ENCODE results near the gene HLA-E.
A peak's percentile ranks its signal among the peaks of the same experiment; 100 is the strongest.
"Not testable (repeated sequence)": the region's sequence is repeated elsewhere in the genome, so short reads cannot be mapped to it uniquely, and the experiment has no call there.

Gene HLA-E

DNA sequence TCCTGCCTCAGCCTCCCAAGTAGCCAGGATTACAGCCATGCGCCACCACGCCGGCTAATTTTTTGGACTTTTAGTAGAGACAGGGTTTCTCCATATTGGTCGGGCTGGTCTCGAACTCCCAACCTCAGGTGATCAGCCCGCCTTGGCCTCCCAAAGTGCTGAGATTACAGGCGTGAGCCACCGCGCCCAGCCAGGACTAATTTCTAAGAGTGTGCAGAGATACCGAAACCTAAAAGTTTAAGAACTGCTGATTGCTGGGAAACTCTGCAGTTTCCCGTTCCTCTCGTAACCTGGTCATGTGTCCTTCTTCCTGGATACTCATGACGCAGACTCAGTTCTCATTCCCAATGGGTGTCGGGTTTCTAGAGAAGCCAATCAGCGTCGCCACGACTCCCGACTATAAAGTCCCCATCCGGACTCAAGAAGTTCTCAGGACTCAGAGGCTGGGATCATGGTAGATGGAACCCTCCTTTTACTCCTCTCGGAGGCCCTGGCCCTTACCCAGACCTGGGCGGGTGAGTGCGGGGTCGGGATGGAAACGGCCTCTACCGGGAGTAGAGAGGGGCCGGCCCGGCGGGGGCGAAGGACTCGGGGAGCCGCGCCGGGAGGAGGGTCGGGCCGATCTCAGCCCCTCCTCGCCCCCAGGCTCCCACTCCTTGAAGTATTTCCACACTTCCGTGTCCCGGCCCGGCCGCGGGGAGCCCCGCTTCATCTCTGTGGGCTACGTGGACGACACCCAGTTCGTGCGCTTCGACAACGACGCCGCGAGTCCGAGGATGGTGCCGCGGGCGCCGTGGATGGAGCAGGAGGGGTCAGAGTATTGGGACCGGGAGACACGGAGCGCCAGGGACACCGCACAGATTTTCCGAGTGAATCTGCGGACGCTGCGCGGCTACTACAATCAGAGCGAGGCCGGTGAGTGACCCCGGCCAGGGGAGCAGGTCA lies at the start of gene HLA-E:
Gene HLA-E, plus strand, starts transcription at position 429 of the 945 bp plus-strand sequence. Its CDS starts 23 bp downstream, at position 452.
- peak; percentile 27 to 73 (median 67) for DNase-seq

DNA sequence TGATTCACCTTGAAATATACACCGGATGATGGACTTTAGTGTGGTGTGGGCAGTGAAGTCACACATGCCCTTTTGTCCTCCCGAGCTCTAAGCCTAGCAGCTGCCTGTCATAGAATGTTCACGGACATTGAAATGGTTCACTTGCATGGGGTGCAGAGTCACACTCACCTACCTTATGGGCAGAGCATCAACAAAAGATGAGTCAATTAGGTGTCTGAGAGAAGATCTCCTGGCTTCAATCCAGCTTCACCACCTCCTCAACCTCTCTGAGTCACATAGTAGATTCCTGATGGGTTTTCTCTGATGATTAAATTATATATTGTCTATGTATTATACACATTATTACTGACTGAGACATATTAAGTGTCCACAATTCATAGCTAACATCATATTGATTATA lies 48.1 kb upstream of the HLA-E start:
- DNase-seq: no peak

DNA sequence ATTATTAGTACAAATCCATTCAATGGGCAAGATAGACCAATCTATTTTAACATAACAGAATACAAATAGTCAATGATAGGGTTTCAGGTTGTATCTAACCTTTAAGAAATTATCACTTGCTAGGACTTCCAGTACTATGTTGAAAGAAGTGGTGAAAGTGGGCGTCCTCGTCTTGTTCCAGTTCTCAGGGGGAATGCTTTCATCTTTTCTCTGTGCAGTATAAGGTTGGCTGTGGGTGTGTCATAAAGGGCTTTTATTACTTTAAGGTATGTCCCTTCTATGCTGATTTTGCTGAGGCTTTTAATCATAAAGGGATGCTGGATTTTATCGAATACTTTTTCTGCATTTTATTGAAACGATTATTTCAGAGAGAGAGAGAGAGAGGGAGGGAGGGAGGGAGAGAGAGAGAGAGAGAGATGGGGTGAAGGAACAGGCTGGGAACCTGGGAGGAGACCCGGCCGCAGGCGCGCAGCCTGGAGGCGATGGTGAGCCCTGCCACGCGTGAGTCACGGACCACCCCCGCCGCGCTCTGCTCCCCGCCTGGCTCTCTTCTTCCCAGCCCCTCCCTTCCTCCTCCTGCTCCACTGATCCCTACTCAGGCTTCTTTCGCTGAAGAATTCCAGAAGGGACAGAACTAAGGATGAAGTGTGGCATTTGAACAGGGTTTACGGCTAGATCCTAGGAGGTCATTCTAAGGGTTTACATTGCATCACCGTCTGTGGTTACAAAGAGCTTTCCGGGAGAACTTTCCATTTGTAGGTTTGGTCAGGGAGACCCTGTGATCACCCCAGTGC lies 45.5 kb upstream of the HLA-E start:
- DNase-seq: no peak

DNA sequence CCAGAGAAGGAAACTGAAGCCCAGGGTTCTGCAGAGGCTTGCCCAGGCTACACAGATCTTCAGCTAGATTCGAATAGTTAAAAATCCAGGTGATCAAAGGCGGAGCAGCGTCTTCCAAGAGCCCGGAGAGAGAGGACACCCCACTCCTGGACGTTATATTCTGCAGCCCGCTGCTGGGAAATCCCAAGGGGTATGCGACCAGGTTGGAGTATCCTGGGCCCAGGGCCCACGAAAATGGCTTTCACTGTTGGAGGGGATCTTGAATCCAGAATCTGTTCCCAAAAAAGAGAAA lies 44.9 kb upstream of the HLA-E start:
- no peak for DNase-seq

DNA sequence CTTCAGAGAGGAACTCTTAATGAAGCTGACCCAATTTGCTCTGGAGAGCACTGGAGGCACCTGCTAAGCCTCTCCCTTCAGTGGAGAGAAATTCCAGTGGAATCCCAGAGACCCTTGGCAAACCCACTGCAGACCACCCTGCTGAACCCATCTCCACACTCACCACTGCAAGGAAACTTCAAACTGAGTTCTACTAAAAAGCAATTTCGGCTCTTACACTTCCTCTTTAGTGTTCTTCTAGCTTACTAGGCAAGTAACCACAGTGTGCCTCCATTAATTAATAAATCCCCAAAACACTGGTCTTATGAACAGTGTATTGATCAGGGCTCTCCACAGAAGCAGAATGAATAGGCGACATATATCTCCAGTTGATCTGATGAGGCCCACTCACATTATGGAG lies 43.0 kb upstream of the HLA-E start:
- no peak for DNase-seq

DNA sequence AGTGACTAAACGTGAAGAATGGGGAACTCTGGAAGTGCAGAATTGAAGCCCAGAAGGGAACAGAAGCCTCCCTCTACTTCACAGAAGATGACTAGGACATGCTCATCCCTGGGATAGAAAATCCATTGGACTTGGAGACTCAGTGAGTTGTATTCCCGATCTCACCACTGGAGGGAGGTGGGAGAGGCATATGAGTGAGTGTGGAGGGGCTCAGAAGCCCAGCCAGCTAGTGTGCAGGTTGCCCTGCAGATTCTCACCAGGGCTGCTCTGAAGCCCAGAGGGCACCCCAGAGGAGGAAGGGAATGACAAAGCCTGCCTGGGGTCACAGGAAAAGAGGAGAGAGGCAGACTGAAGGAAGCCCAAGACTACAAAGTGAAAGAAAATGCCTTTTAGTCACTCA lies 42.1 kb upstream of the HLA-E start:
- no peak for DNase-seq

DNA sequence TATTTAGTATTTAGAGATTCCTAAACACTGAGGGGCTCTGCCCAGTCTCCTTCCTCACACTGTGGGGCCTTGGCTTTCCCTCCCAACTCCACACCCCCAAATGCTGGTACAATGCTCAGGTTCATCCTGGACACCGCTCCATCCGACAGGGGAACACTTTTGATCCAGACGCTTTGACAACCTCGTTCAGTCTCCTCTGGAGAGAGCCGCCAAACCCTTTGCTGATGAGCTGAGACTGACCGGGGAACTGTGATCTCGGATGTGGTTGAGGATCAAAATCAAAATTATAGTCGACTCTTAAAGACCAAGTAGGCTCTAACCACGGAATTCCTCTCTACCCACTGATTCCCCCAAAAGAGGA lies 38.8 kb upstream of the HLA-E start:
- DNase-seq: no peak

DNA sequence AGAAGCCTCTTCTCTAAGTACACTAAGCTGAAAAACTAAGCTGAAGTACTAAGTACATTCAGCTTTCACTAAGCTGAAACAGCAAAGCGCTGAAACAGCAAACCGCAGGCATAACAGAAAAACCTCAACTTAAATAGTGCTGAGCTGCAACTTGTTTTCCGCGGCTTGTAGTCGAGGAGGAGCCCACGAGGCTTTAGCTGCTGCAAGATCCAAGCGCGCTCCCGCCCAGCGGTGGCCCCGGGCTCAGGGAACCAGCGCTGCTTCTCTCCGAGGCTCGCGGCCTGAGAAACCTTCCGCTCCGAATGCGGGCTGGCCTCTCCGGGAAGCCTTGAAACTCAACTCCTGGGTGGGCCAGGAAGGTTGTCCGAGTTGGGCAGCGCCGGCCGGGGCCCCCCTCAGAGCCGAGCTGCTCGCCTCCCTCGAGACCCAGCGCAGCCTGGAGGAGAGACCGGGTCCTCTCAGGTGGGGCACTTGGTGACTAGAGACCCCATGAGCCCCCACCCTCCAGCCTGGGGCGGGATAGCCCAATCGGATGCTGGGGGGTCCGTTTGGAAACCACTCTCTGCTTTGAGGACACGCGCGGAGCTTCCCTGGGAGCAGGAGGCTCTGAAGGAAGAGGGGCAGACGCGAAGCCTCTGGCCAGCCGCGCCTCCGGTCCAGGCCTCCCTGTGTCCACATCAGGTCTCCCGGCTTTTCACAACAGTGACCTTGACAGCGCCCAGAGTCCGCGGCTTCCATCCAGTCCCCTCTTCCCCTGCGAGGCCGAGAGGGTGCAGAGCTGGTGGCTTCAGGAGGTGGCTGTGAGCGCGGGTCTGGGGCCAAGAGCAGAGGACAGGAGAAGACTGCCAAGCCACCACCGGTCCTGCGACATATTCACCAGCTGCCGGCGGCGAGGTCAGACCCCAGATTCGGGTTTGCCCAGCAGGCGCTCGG lies 38.1 kb upstream of the HLA-E start:
- no peak for DNase-seq

DNA sequence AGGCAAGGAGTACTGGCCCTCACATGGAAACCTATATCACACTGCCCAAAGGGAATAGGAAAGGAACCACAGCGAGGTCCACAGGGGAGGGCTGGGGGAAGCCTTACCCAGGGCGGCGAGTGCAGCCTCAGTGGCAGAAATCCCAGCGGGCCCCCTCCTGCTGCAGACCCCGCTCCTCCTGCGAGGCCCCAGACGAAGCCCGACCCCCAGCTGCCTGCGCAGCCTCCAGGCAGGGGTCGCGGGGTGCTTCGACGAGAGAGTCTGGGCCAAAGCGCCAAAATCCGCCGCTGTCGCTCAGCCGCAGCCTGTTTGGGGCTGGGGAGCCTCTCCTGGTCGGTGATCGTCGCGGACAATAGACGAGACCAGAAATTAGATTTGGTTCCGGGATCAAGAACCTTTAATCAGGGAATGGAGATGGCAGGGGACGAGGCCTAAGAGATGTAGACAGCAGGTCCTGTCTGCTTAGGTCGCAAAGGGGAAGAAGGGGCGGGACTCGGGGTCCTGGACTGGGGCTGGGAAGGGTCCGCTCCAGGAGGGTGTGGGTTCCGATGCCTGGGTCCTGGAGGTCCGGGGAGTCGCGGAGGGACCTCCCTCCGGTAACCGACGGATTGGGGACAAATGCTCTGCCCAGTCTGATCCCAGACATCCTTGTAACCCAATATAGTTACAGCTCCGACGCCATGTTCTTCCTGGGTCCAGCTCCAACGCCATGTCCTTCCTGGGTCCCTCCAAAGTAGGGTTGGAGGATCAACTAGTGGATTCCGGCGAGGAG lies 36.4 kb upstream of the HLA-E start:
- DNase-seq: no peak

DNA sequence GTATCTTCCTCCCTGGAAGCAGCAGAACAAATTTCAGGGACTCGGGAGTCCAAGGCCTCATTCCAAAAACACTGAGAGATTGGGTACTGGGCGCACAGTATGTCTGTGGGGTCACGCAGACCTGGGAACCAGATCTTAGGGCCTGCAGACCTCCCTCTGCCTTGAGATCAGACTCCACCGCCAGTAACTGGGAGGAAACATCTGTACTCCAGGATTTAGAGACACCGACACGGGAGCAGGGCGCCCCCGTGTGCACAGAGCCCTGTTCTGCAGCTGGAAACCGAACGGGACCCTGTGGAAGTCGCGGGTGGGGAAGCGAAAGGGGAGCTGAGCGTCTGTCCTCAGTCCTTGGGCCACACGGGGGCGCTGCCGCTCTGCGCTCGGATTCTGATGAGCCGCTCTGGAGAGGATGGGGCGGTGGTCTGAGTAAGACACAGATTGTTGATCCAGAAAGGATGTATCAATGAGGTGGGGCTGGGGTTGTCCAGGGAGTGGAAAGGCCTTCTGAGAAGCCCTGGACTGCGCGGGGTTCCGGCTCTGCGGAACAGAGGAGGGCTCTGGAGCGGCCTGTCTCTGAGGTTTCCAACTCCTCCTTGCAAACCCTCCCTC lies 35.7 kb upstream of the HLA-E start:
- peak; percentile 55 to 66 (median 55) for DNase-seq

DNA sequence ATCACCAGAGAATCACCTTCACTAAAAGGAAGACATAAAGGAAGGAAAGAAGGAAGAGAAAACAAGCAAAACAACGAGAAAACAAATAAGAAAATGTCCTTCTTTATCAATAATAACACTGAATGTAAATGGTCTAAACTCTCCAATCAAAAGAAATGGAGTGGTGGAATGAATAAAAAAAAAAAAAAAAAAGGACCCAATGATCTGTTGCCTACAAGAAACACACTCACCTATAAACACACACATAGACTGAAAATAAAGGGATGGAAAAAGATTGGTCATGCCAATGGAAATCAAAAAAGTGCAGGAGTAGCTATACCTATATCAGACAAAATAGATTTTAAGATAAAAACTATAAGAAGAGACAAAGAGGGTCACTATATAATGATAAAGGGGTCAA lies 30.2 kb upstream of the HLA-E start:
- no peak for DNase-seq

DNA sequence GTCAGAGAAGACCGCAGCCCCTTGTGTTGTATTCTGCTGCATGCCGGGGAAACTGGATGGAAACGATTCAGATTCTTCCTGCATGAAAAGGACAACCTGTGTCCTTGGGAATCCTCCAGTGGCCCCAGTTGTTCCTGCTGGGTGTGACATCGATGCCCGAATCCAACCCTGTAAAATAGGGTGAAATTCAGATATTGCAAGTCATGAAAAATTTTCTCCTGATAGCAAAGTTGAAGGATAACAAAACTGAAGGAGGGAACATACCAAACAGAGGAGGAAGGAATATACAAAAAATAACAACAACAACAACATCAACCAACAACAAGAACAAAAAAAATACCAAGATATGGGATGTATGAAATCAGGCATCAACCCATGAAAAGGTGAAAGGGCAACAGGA lies 28.3 kb upstream of the HLA-E start:
- no peak for DNase-seq

DNA sequence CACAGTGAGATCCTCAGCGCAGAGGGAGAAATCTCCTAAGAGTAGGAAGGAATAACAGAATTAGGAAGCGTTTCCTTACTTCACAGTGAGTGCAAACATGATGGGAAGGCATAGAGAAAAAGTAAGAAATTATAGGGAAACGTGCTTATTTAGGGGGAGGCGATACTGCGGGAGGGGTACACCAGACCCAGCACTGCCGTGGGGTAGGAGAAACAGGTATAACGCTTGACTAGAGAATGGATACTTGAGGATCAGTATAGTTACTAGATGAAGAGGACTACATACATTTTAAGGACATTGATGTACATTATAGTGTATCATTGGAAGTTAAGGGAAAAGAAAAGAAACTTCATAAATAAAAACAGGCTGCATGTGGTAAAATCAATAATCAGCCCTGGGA lies 26.8 kb upstream of the HLA-E start:
- no peak for DNase-seq

DNA sequence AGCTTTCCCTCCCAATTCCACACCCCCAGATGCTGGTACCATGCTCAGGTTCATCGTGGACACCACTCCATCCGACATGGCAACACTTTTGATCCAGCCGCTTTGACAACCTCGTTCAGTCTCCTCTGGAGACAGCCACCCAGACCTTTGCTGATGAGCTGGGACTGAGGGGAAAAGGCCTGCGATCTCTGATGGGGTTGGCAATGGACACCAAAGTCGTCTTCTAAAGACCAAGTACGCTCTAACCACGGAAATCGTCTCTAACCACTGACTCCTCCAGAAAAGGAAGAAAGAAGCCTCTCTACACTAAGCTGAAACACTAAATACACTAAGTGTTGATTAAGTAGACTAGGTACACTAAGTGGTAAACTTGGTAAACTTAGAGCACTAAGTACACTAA lies 26.1 kb upstream of the HLA-E start:
- no peak for DNase-seq

DNA sequence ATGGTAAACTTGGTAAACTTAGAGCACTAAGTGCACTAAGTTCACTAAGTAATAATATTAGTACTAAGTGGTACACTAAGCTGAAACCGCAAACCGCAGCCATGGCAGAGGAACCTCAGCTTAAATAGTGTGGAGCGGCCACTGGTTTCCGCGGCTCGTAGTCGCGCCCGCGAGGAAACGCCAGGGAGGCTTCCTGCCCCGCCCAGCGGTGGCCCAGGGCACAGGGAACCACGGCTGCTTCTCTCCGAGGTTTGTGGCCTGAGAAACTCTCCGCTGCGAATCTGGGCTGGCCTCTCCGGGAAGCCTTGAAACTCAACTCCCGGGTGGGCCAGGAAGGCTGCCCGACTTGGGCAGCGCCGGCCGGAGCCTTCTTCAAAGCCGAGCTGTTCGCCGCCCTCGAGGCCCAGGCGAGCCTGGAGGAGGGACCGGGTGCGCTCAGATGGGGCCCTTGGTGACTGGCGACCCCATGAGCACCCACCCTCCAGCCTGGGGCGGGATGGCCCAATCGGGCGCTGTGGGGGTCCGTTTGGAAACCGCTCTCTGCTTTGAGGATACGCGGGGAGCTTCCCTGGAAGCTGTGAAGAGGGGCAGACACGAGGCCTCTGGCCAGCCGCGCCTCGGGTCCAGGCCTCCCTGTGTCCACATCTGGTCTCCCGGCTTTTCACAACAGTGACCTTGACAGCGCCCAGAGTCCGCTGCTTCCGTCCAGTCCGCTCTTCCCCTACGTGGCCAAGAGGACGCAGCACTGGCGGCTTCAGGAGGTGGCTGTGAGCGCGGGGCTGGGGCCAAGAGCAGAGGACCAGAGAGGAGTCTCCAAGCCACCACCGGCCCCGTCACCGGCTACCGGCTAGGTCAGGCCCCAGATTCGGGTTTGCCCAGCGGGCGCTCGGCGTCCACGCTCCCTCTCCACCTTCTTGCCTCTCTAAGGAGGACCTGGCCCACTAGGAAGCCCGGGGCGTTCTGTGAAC lies 25.4 kb upstream of the HLA-E start:
- no peak for DNase-seq

DNA sequence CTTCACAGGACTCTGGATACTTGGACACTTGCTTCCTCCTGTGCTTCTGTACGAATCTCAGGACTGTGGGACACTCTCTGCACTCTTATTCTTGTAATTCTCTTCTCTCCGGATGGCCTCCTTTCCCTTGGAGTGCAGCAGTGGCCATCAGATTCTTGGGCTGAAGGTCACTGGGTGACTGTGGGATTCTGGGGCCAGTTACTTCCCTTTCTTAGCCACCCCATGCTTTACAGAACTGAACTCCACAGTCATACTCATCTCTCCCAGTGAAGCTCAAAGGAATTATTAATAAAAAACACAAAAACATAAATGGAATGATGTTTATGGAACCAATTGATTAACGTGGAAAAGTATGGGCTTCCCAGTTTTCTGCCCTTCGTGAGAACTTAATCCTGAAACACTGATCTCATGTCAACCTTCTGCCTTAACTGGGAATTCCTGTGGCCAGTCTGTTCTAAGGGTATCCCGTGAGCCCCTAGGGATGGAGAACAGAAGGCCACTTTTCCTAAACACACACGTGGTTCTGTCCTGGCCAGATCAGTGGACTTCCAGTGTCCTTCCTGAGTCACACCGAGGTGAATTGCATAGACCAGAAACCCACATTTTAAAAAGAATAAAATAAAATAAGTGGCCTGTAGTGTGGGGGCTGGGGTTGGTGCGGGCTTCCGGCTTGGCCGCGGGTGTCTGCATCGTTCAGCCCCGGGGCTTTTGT lies 23.6 kb upstream of the HLA-E start:
- DNase-seq: no peak

DNA sequence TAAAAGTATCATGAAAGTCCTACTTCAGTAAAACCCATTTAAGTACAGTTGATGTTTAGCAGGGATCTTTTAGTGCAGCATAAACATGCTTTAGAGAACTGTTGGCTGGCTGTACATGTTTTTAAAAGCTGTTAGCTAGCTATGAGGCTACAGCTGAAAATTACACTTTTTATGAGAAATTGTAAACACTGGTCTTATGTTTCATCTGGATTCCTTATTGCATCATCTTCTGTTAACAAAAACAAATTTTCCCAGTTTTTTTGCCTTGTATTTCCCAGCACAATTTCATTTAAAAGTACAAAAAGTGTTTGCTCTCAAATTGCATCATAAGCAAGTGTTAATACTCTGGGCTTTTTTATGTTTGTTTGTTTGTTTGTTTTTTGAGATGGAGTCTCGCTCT lies 18.3 kb upstream of the HLA-E start:
- no peak for DNase-seq

DNA sequence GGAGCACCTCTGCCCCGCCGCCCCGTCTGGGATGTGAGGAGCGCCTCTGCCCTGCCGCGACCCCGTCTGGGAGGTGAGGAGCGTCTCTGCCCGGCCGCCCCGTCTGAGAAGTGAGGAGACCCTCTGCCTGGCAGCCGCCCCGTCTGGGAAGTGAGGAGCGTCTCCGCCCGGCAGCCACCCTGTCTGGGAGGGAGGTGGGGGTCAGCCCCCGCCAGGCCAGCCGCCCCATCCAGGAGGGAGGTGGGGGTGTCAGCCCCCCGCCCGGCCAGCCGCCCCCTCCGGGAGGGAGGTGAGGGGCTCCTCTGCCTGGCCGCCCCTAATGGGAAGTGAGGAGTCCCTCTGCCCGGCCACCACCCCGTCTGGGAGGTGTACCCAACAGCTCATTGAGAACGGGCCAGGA lies 14.2 kb upstream of the HLA-E start:
- not testable (repeated sequence) for DNase-seq

DNA sequence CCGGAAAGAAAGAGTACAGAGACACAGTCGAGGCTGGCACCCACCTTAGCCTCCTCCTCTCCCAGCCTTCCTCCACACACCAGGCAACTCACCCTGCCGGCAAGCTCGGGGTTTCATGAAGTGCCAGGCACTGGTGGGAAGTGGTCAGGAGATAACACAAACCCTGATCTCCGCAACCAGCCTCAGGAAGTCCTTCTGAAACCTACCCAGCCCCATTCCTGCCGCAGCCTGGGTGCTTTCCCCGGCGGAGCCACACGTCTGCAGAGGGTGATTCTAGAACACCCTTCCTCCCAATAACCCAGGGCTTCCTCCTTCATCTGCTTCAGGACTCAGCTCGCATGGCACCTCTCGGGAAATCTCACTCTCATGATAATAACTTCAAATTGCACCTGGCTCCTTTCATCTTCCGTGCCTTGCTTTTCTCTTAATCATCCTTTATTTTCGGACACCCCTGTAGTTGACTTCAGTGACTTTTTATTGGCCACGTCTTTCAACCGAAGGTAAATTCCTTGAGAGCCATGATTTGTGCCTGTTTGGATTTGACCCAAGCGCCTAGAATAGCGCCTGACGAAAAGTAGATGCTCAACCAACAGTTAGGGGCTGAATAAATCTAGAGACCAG lies 8.7 kb upstream of the HLA-E start:
- DNase-seq: no peak
